ENCODE results near the gene ATP6V0D1.

DNA sequence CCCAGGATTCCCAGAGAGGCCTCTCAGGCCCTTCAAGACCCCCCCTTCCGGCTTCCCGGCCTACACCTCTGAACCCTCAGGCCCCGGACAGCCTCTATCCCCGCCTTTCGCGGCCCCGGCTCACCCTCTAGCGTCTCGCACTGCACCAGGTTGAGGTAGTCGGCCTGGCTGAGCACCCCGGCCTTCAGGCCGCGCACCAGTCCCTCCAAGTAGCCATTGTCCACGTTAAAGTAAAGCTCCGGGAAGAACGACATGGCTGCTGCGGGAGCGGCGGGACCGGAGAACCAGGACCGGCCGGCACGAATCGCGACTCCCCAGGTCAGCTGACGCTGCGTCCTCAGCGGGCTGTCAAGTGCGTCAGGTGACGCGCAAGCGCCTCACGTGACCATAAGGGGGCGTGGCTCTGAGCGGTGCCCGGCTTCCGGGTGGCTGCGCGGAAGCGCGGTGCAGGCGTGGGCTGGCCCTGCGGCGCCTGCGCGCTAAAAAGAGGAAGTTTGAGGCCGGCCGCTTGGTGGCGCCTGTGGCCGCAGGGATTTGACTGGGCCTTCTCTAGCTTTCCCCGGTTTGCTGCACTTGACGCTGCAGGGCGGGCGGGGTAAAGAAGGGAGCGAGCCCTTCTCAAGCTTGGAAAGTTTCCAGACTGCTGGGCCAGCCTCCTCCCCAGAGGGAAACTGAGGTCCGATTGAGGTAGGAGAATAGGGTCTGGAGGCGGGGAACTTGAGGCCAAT, at the start of gene ATP6V0D1:
- TF ChIP-seq, protein P1, sequence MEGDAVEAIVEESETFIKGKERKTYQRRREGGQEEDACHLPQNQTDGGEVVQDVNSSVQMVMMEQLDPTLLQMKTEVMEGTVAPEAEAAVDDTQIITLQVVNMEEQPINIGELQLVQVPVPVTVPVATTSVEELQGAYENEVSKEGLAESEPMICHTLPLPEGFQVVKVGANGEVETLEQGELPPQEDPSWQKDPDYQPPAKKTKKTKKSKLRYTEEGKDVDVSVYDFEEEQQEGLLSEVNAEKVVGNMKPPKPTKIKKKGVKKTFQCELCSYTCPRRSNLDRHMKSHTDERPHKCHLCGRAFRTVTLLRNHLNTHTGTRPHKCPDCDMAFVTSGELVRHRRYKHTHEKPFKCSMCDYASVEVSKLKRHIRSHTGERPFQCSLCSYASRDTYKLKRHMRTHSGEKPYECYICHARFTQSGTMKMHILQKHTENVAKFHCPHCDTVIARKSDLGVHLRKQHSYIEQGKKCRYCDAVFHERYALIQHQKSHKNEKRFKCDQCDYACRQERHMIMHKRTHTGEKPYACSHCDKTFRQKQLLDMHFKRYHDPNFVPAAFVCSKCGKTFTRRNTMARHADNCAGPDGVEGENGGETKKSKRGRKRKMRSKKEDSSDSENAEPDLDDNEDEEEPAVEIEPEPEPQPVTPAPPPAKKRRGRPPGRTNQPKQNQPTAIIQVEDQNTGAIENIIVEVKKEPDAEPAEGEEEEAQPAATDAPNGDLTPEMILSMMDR (IDR thresholded peaks at IDR 0.05), result peak; percentile 79
- no peak for TF ChIP-seq RFX5 (IDR thresholded peaks at IDR 0.05; ENCODE audit: low read length)
- no peak; the same call in 1 of the 2 replicates for TF ChIP-seq YY1 (IDR thresholded peaks at IDR 0.05; ENCODE audit: low read depth)
- no peak for TF ChIP-seq EZH2phosphoT487 (IDR thresholded peaks at IDR 0.05; ENCODE audit: borderline replicate concordance, low read depth)
- TF ChIP-seq CHD2 (IDR thresholded peaks at IDR 0.05; ENCODE audit: low read length, partially characterized antibody), result peak; percentile 66
- TF ChIP-seq, protein P2, sequence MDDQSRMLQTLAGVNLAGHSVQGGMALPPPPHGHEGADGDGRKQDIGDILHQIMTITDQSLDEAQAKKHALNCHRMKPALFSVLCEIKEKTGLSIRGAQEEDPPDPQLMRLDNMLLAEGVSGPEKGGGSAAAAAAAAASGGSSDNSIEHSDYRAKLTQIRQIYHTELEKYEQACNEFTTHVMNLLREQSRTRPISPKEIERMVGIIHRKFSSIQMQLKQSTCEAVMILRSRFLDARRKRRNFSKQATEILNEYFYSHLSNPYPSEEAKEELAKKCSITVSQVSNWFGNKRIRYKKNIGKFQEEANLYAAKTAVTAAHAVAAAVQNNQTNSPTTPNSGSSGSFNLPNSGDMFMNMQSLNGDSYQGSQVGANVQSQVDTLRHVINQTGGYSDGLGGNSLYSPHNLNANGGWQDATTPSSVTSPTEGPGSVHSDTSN (IDR thresholded peaks at IDR 0.05), result peak; percentile 64
- peak; percentile 60 for TF ChIP-seq POLR2AphosphoS5 (IDR thresholded peaks at IDR 0.05; ENCODE audit: low read depth, low read length)
- TF ChIP-seq GATA2 (CRISPR knock-in tag; IDR thresholded peaks at IDR 0.05), result no peak
- TF ChIP-seq TAF1 (IDR thresholded peaks at IDR 0.05; ENCODE audit: borderline replicate concordance, low read depth, low read length), result peak; percentile 55

All from SK-N-SH (cell line).